NCI-H82 treated with DMSO at 0.1 percent for 48 hours (cell line): ENCODE data around the gene PLA2G5.
"Not testable (repeated sequence)": the region's sequence is repeated elsewhere in the genome, so short reads cannot be mapped to it uniquely, and the experiment has no call there.

Source experiments
- DNase-seq: peaks from one replicate; lab custom pipeline; 2025; ENCODE audit not compliant: unreplicated experiment; lab: John Stamatoyannopoulos, UW

PLA2G5 gene

DNA sequence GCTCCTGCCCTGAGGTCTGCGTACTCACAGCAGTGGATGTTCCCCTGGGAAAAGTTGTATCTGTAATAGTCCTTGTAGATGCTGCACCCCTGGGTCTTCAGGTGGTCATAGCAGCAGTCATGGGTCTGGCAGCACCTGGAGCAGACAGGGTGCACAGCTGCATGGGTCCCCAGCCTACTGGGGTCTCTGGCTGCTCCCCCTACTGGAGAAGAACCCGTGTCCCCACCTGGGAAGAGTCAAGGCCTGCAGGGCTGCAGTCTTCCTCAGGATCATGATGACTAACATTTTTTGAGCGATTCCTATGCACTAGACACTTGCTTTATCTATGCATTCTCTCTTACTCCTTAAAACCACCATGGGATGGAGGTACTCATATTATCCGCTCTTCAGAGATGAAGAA is 45.5 kb downstream of the PLA2G5 start:
- DNase-seq: no peak

DNA sequence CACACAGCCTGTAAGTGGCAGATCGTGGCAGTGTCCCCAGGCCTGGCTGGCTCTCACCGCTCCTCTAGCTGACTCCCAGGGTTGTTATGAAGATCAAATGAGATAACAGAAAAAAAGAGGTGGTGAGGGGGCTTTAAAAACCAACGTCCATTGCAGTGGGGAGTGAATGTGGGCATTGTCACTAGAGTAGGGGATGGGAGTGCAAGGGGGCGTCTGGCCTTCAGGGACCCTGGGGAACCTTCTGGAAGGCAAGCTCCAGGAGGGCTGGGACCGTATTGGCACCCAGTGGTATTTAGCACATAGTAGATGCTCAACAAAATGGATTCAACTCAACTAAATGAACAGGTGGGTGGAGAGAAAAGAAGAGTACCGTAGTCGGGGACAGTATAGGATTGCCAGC is 45.9 kb downstream of the PLA2G5 start:
- DNase-seq: no peak

DNA sequence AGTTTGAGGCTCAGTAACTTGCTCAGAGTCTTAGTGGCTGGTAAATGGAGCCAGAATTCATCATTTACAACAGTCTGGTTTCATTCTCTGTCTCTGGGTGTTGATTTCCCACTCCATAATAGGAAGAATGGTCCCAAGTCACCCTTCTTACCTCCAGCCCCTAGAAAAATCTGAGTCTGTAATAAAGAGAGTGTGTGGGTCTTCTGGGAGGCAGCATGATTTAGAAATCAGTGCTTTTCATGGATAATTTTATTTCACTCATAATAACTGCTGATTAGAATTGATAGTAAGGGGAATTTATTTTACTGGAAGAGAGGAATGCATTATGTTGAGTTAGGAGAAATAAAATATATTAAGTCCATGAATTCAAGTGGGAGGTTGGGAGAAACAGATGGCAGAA is 47.2 kb downstream of the PLA2G5 start:
- no peak for DNase-seq

DNA sequence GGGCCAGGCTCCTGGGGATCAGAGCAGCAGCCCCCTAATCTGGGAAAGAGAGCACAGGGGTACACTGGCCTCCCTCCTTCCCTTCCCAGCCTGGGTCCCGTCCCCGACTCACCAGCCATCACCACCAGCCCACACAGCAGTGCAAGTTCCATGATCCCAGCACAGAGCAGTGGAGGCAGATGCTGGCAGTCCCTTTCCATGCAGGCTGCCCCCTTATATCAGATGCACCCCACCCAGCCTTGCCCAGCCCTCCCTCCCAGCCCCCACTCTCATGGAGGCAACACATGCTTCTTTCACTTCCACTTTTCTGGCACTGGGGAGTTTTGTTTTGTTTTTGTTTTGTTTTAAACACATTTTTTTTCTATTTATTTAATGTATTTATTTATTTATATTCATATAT is 49.4 kb downstream of the PLA2G5 start, which contains the start of gene PLA2G2D:
TSS of gene PLA2G2D (minus strand) at position 190 of the 400 bp plus-strand sequence. CDS start at position 152, 38 bp downstream.
- DNase-seq: no peak

DNA sequence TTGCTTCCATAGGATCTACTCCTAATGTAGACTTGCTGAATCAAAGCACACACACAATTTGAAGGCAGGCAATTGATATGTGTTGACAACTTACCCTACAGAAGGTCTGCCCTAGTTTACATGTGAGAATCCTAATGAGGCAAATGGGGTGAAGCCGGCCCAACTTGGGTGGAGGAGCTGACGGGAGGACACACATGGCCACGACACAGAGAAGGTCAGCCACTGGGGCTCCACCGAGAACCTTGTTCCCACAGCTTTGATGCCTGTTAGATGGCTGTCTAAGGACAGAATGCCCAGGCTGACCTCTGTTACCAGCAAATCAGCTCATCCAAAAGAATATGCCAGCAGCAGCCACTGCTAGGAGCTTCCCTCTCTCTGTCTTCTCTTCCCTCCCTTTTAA is 50.8 kb downstream of the PLA2G5 start:
- DNase-seq: no peak

DNA sequence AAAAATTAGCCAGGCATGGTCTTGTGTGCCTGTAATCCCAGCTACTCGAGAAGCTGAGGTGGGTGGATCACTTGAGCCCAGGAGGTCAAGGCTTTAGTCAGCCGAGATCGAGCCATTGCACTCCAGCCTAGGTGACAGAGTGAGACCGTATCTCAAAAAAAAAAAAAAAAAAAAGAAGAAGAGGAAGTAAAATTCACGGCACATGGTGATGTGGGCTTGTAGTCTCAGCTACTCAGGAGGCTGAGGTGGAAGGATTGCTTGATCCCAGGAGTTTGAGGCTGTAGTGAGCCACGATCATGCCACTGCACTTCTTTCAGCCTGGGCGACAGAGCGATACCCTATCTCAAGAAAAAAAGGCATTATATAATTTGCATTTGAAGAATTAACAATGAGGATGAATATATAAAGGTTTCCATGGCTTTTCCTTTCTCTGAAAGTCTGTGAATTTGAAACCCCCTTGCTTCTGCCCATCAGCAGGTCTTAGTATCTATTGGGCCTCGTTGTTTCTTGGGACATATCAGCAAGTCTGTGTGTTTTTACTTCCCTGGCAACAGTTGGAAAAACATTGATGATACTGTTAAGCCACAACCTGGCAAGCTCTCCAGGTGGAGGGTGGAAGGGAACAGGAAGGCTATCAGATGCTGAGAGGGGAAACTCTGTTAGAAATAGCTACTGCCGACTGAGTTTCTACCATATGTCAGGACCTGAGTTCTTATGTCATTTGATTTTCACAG is 53.9 kb downstream of the PLA2G5 start:
- no peak for DNase-seq

DNA sequence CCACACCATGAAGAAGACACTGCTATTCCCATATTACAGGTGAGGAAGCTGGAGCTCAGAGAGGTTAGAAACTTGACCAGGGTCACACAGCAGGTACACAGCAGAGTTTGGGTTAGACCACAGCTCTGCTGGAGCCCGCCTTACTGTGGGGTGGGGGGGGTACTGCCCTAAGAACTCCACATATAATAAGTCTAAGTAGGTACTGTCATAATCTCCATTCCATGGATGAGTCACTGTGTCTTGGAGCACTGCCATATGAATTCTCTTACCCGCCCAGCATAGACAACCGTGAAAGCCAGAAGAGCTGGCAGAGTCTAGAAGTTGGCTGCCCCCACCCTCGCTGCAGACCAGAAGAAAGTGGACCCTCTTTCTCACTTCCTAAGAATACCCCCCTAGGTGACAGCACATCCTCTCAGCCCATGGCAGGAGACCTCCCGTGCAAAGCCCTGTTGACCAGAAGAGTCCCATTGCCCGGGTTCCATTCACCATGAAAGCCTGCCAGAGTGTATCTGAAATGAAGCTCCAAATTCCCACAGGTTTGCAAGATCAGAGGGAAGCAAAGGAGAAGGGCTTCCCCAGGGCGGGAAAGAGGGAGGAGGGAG is 54.6 kb downstream of the PLA2G5 start:
- DNase-seq: no peak

DNA sequence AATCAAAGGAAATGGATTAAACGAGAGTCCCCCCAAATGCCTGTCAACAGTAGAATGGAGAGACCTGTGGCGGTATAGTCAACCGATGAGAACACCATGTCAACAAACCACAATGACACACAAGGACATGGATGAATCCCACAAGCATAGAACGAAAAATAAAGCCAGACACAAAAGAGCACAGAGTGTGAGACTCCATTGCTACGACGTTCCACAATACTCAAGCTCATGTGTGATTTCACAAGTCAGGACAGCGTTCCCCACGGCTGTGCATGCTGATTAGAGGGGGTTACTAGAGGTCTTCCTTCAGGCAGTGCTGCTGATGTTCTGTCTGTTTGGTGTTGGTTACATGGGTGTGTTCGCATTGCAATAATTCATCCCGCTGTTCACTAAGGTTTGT is 55.1 kb downstream of the PLA2G5 start:
- DNase-seq: no peak

DNA sequence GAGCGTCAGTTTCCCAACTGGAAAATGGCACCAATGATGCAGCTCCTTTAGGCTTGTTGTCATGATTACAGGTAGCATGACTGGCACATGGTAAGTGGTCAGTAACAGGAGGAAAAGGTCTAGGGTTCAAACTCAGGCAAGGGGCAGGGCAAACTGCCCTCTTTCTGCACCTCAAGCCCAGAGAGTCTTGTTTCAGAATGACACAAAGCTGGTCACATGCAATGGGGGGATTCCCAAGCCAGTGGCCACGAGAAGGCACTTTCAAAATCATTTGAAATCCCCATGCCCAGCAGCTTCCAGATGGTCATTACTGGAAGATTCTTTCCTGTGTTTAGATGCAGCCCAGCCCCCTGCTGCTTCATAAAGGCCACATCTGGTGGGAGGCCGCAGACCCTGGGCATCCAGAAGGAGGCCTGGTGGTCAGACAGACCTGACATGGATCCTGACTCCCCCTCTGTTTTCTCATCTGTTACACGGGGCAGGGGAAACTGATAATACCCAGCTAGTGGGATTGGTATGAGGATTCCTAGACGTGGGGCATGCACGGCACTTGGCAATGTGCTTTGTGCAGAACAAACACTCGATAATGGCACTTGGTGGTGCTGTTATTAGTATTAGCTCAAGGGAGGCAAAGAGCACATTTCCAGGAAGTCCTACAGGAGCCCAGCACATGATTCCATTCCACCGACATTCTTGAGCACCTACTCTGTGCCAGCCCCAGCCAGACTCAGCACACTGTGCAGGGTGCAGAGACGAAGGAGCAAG is 56.2 kb downstream of the PLA2G5 start:
- DNase-seq: no peak

DNA sequence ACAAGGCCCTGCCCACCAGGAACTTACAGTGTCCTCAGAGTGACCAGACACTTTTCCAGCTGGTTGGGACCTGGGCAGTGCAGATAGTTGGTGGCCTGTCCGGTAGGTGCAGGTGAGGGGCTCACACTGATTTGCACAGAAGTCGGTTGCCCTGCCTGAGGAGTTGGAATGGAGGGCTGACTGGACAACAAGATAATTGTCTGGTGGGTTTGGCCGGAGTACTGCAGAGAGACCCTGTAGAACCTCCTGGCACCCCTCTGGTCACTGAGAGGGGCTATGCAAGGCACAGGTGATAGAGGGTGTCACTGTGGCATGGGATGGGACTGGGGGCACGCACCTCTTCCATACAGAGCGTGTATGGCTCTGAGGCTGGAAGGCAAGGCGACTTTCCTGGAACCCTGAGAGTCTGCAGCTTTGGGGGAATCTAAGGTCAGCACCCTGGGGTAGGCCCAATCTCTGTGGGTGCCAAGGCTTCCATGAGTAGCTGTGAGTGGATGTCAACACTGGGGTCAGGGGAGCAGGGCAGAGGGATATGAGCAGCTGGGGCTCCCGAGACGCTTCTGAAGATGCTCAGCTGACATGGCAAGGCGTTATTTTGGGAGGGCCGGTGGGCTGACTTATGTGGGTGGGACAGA is 56.9 kb downstream of the PLA2G5 start:
- no peak for DNase-seq

DNA sequence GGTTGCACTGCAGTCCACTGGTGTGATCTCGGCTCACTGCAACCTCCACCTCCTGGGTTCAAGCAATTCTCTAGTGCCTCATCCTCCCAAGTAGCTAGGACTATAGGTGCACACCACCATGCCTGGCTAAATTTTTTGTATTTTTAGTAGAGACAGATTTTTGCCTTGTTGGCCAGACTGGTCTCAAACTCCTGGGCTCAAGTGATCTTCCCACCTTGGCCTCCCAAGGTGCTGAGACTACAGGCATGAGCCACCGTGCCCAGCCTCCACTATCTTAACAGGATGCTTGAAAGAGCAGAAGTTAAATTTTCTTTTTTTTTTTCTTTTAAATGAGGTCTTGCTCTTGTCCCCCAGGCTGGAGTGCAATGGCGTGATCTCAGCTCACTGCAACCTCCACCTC is 60.5 kb downstream of the PLA2G5 start:
- not testable (repeated sequence) for DNase-seq

DNA sequence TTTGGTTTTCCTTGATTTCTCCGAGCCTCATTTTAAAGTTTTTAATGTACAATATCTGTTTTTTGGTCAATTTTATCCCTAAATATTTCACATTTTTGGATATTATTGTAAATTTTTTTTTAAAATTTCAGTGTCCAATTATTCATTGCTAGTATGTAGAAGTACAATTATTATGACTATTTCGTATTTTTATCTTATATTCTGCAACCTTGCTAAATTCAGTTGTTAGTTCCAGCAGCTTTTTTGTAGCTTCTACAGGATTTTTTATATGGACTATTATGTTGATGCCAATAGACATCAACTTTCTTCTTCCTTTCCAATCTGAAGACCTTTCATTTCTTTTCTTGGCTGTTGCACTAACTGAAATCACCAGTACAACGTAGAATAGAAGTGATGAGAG is 65.0 kb downstream of the PLA2G5 start:
- no peak for DNase-seq

DNA sequence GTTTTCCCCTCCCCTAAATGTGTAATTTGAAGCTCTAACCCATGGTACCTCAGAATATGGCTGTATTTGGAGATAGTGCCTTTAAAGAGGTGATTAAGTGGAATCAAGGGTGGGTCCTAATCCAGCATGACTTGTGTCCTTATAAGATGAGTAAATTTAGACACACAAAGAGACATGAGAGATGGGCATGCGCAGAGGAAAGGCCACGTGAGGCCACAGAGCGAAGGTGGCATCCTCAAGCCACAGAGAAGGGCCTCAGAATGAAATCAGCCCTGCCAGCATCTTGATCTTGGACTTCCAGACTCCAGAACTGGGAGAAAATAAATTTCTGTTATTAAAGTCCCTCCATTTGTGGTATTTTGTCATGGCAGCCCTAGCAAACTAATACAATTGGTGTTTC is 66.3 kb downstream of the PLA2G5 start:
- no peak for DNase-seq

DNA sequence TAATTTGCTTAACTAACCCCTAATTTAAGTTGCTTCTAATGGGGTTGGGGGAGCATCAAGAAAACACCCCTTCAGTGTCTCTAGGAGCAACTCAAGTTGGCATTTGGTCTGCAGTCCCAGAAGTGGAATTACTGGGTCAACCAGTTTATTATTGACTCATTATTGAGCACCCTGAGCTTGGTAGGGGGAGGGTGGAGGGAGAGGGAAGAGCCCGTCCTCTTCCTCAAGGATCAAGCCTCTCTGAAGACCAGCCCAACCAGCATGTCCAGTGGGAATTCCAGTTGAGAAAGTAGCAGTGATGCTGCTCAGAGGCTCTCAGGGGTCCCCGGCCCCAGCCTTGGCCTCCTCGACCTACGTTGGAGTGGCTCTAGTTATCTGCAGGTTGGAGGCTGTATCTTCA is 67.1 kb downstream of the PLA2G5 start:
- no peak for DNase-seq

DNA sequence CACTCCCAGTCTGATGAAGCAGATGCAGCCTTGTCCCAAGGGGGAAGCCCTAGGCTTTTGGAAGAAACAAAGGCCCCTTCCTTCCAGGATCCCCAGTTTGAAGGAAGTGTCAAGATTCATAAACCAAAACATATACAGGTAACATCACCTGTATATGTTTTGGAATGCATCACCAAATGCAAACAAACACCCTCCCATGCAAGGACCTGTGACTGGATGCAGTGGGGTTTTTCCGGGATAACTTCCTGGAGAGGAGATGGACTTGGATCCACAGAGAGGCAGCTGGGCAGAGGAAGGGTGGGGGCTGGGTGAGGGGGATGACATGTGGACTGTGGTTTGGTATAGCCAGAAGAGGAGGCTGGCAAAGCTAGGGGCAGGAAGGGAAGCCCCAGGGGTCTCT is 67.6 kb downstream of the PLA2G5 start:
- DNase-seq: no peak

DNA sequence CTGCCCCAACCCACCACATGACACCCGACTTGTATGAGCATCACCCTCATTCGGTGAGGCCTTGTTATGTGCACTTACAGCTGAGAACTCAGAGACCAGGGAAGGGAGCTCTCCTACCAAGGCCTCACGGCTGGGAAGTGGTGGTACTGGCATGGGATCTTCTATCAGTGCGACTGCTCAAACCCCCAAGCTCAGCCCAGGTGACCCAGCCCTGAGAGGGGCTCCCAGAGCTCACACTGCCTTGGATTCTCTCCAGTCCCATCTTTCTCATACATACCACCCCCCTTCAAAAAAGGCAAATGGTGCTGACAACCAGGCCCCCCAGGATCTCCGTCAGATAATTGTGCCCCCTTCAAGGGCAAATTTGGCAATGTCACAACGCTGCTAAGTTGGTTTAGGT is 68.4 kb downstream of the PLA2G5 start:
- DNase-seq: no peak

DNA sequence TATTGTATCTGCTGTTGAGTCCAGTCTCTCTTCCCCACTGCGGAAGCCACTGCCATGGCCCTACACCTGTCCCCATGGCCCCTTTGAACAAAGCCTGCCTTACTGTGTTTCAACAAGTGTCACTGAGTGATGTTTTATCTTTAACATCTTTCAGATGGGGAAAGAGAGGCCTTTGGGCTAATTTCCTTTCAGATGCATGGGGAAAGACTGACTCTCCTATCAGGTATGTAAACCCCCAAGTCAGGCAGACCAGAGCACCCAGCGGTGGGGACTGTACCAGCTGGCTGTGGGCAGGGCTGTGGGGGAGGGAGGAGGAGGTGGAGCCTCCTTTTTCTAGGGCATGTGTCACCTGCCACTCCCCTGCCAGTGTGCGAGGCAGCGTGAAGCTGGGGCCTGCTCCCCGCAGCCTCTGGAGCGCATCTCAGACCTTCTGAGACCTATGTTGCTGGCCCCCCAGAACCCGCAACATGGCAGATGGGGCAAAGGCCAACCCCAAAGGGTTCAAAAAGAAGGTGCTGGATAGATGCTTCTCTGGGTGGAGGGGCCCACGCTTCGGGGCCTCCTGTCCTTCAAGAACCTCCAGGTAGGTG is 69.1 kb downstream of the PLA2G5 start, which contains the start of gene PLA2G2F:
TSS of gene PLA2G2F (plus strand) at position 363 of the 590 bp plus-strand sequence. CDS start at position 468, 105 bp downstream.
- no peak for DNase-seq

DNA sequence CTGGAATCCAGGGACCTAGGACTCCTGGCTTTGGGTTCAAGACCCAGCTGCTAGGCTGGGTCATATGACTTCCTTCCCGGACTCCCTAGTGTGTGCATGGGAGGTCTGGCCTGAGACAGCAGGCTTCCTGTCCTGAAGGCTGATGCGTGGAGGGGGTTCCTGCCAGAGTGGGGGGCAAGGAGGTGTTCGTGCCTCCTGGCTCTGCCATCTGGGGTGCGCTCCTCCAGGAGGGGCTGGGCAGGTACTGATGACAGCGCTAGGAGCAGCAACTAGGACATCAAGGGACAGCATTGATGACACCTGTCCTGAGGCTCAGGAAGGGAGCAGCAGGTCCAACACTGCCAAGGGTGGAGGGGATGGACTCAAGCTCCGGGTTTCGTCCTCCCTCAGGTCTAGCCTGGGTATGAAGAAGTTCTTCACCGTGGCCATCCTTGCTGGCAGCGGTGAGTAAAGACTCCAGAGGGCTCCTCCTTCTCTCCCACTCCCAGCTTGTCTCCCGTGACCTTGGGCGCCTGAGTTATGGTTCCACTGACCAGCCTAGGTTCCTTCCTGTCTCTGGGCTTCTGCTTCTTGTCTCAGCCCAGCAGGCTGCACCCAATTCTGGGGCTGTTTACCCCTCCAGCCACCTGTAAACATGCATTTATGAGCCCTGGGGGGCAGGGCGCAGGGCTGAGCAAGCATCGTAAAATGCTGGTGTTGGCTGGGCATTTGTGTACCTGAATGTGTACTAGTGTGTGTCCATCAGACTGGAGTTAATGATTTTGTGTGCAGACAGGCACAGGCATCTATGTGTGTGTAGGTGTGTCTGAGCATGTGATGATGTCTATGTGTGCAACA is 70.0 kb downstream of the PLA2G5 start:
- DNase-seq: no peak

DNA sequence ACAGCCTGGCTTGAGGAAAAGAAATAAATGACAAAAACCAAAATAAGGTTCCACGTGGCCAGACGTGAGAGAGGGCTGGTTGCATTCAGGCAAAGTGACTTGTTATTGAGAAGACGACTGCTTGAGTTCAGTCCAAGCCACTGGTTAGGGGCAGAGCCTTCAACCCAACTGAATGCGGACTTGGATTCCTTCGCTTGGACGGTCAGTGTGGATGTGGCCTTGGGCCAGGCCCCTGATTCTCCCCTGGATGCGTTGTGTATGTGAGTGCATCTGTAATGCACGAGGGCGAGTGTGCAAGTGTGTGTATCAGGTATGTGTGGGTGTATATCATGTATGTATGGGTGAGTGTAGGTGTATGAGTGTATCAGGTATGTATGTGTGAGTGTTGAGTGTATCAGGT is 71.0 kb downstream of the PLA2G5 start:
- DNase-seq: no peak

DNA sequence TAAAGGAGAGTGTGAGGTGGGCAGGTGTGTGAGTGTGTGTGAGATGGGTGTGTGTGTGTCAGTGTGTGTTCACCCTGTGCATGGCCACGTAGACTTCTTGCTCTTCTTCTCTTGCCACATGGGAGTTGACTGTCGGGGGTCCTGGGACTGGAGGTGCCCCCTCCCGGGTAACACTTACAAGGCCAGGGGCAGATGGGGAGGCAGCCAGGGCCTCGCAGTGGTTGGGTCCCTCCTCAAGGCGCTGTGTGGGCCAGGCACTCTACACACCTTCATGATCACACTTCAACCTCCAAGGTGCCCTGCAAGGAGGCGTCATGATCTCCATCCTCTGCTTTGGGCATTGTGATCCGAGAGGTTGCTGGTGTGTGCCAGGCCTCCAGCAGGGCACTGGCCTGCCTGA is 71.5 kb downstream of the PLA2G5 start:
- no peak for DNase-seq
